ACC112 (cell line): Measurements from ENCODE around the gene CUEDC2.

ENCODE experiments used
- H2AFZ ChIP-seq: fragments of 200-600 bp; sonication (generic); one replicate; pipeline ENCODE4 v1.6.0; 2017; ENCODE audit warnings: antibody characterized with exemption, low read length; ENCODE audit not compliant: unreplicated experiment
- H3K27ac ChIP-seq: fragments of 200-600 bp; sonication (generic); 2 replicates; pipeline ENCODE4 v1.5.1; 2014; ENCODE audit warnings: low read depth, mild to moderate bottlenecking, antibody characterized with exemption, low read length, moderate library complexity
- H3K27me3 ChIP-seq: fragments of 200-600 bp; sonication (generic); 2 replicates; pipeline ENCODE4 v1.6.1; 2014; ENCODE audit warnings: mild to moderate bottlenecking, antibody characterized with exemption, low read length, moderate library complexity, mixed read lengths; ENCODE audit not compliant: insufficient read depth
- H3K36me3 ChIP-seq: fragments of 200-600 bp; sonication (generic); 2 replicates; pipeline ENCODE4 v1.6.1; 2016; ENCODE audit warnings: mild to moderate bottlenecking, antibody characterized with exemption, low read length, moderate library complexity, mixed read lengths; ENCODE audit not compliant: insufficient read depth
- H3K4me1 ChIP-seq: fragments of 200-600 bp; sonication (generic); one replicate; pipeline ENCODE4 v1.6.1; 2016; ENCODE audit warnings: low read length, mixed read lengths; ENCODE audit not compliant: insufficient read depth, unreplicated experiment, control insufficient read depth
- H3K4me3 ChIP-seq: fragments of 200-600 bp; sonication (generic); 2 replicates; pipeline ENCODE4 v1.5.1; 2014; ENCODE audit warnings: mild to moderate bottlenecking, low read depth, low read length
- H3K79me2 ChIP-seq: fragments of 200-600 bp; sonication (generic); one replicate; pipeline ENCODE4 v1.6.0; 2016; ENCODE audit warnings: low read length; ENCODE audit not compliant: control insufficient read depth, unreplicated experiment, insufficient read depth

CUEDC2 gene

GRCh38 chr10:102394079-102394800 is 38.1 kb downstream of the CUEDC2 start:
- Histone ChIP-seq H2AFZ (no peak overlapping the region), H3K27ac (peak overlapping the region; percentile 95), H3K36me3 (no peaks in the 10 kb centered on the region), H3K79me2 (peaks cover 10% of the 10 kb centered on the region), H3K4me3 (peak overlapping the region; percentile 95), H3K4me1 (peaks cover 13% of the 10 kb centered on the region), H3K27me3 (no peaks in the 10 kb centered on the region)

DNA sequence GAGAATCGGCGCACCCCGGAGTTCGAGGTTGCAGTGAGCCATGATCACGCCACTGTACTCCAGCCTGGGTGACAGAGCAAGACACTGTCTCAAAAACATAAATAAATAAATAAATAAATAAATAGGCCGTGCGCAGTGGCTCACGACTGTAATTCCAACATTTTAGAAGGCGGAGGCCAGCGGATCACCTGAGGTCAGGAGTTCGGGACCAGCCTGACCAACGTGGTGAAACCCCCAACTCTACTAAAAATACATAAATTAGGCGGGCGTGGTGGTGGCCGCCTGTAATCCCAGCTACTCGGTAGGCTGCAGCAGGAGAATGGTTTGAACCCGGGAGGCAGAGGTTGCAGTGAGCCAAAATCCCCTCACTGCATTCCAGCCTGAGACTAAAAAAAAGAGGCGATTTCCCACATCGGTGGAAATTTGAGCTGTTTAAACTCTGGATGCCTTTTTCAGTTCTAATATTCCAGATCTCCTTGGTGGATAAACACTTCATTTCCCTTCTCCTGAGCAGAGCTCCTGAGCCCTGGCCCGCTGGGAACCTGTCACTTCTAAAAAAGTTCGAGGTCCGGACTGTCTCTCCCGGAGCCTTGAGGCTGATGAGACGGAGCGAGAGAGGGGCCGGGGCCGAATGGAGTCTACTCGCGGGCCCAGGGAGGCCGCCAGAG is 38.8 kb downstream of the CUEDC2 start:
- Histone ChIP-seq H3K27me3 (no peaks in the 10 kb centered on the region), H3K79me2 (peaks cover 10% of the 10 kb centered on the region), H2AFZ (no peak overlapping the region), H3K4me1 (peaks cover 10% of the 10 kb centered on the region), H3K4me3 (peak overlapping the region; percentile 95), H3K36me3 (no peaks in the 10 kb centered on the region), H3K27ac (peak overlapping the region; percentile 95)

DNA sequence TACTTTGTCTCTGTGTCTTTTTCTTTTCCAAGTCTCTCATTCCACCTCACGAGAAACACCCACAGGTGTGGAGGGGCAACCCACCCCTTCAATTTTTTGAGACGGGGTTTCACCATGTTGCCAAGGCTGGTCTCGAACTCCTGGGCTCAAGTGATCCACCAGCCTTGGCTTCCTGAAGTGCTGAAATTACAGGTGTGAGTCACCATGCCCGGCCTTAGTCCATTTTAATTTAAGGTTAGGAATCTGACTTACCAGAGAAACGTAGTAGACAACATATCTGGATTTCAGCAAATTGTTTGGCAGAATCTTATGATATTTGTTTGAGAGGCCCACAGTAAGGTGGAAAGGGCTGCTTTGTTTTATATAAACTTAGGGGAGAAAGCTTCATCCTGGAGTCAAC is 40.1 kb downstream of the CUEDC2 start:
- H3K36me3 ChIP-seq, result no peaks in the 10 kb centered on the region
- H3K4me3 ChIP-seq, result no peak overlapping the region
- H3K27me3 ChIP-seq, result no peaks in the 10 kb centered on the region
- H3K27ac ChIP-seq, result no peak overlapping the region
- peaks cover 10% of the 10 kb centered on the region for H3K79me2 ChIP-seq
- no peak overlapping the region for H2AFZ ChIP-seq
- peaks cover 10% of the 10 kb centered on the region for H3K4me1 ChIP-seq

DNA sequence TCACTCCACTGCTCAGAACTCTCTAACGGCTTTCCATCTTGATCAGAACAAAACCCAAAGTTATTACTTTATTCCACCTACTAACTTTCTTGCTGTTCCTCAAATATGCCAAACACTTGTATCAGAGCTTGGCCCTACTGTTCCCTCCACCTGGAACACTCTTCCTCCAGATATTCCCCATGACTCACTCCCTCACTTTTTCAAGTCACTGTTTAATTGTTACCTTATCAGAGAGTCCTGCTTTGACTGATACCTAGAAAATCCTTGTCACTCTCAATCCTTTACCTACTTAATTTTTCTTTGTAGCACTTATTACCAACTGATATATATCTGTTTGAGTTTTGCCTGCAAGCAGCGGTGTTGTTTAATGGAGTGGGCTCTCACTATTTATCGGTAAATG is 42.5 kb downstream of the CUEDC2 start:
- H3K27me3 ChIP-seq, result no peaks in the 10 kb centered on the region
- H3K27ac ChIP-seq, result no peak overlapping the region
- H2AFZ ChIP-seq, result no peak overlapping the region
- no peaks in the 10 kb centered on the region for H3K4me1 ChIP-seq
- H3K4me3 ChIP-seq, result no peak overlapping the region
- no peaks in the 10 kb centered on the region for H3K79me2 ChIP-seq
- no peaks in the 10 kb centered on the region for H3K36me3 ChIP-seq

GRCh38 chr10:102384606-102385429 is 47.6 kb downstream of the CUEDC2 start:
- no peaks in the 10 kb centered on the region for H3K4me1 ChIP-seq
- no peak overlapping the region for H3K4me3 ChIP-seq
- no peaks in the 10 kb centered on the region for H3K79me2 ChIP-seq
- no peak overlapping the region for H3K27ac ChIP-seq
- H3K27me3 ChIP-seq, result no peaks in the 10 kb centered on the region
- H3K36me3 ChIP-seq, result peaks cover 12% of the 10 kb centered on the region; the same call in 1 of the 2 replicates
- no peak overlapping the region for H2AFZ ChIP-seq

DNA sequence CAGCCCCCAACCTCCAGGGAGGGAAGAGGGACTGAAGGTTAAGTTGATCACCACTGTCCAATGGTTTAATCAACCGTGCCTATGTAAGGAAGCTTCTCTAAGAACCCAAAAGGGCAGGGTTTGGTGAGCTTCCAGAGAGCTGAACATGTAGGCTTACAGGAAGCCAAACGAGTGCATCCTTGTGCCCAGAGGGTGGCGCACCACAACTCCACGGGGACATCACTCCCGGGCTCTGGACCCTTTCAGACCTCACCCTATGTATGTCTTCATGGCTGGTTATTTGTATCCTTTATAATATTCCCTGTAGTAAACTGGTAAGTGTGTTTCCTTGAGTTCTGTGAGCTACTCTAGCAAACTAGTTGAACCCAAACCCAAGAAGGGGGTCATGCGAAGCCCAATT is 48.3 kb downstream of the CUEDC2 start:
- Histone ChIP-seq H3K36me3 (peaks cover 12% of the 10 kb centered on the region; the same call in 1 of the 2 replicates), H3K27me3 (no peaks in the 10 kb centered on the region), H2AFZ (no peak overlapping the region), H3K79me2 (no peaks in the 10 kb centered on the region), H3K27ac (no peak overlapping the region), H3K4me1 (no peaks in the 10 kb centered on the region), H3K4me3 (no peak overlapping the region)

DNA sequence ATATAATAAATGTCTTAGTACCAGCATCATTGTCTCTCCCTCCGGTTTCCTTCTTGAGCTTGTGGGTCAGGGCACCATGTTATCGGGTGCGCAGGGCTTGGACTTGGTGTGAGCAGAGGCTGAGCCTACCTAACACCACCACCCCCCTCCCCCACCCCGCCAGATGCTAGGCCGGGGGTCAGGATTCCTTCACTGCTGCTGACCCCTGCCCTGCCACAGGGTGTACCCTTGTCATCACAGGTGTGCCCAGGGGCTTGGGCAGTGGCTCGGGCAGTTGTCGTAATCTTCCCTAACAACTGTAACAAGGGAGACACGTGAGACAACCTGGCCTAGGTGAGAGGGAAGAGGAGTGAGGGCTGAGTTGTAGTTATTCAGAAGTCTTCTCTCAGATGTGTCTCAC is 49.5 kb downstream of the CUEDC2 start:
- H3K4me1 ChIP-seq, result no peaks in the 10 kb centered on the region
- H3K36me3 ChIP-seq, result peaks cover 12% of the 10 kb centered on the region; the same call in 1 of the 2 replicates
- no peak overlapping the region for H3K4me3 ChIP-seq
- no peak overlapping the region for H3K27ac ChIP-seq
- no peak overlapping the region for H2AFZ ChIP-seq
- no peaks in the 10 kb centered on the region for H3K79me2 ChIP-seq
- no peaks in the 10 kb centered on the region for H3K27me3 ChIP-seq

DNA sequence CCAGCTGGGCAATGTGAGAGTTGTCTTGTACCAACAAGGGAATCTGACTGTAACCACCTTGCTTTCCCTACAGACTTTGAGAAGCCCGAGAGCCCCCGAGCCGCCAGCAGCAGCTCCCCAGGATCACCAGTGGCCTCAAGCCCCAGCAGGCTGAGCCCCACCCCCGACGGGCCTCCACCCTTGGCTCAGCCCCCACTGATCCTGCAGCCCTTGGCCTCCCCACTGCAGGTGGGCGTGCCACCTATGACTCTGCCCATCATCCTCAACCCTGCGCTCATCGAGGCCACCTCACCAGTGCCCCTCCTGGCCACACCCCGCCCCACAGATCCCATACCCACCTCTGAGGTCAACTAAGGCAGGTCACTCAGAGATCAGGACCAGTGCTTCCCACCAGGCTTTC is 50.4 kb downstream of the CUEDC2 start:
- no peak overlapping the region for H3K4me3 ChIP-seq
- peaks cover 12% of the 10 kb centered on the region; the same call in 1 of the 2 replicates for H3K36me3 ChIP-seq
- H3K4me1 ChIP-seq, result no peaks in the 10 kb centered on the region
- no peak overlapping the region for H3K27ac ChIP-seq
- no peak overlapping the region for H2AFZ ChIP-seq
- no peaks in the 10 kb centered on the region for H3K79me2 ChIP-seq
- no peaks in the 10 kb centered on the region for H3K27me3 ChIP-seq

DNA sequence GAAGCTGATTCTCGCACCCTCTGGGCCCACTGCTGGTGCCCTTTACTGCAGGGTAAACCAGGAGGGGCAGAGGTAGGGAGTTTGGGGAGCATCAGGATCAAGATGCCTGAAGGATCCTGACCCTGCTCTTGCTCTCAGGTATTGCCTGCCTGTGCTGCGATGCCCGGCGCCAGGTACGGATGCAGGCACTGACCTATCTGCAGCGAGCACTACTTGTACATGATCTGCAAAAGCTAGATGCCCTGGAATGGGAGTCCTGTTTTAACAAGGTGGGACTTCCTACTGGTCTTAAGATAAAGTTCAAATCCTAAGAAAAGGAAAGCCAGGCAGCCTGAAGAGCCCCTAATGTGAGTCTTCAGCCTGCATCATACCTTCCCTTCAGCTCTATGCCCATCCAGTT is 53.0 kb downstream of the CUEDC2 start:
- Histone ChIP-seq H3K27me3 (no peaks in the 10 kb centered on the region), H3K27ac (no peak overlapping the region), H3K36me3 (peaks cover 12% of the 10 kb centered on the region; the same call in 1 of the 2 replicates), H3K4me3 (no peak overlapping the region), H3K79me2 (no peaks in the 10 kb centered on the region), H3K4me1 (no peaks in the 10 kb centered on the region), H2AFZ (no peak overlapping the region)

GRCh38 chr10:102376901-102377300 is 55.5 kb downstream of the CUEDC2 start:
- no peak overlapping the region for H3K4me3 ChIP-seq
- H3K27me3 ChIP-seq, result no peaks in the 10 kb centered on the region
- H3K27ac ChIP-seq, result no peak overlapping the region
- no peaks in the 10 kb centered on the region for H3K4me1 ChIP-seq
- peaks cover 19% of the 10 kb centered on the region for H3K36me3 ChIP-seq
- H2AFZ ChIP-seq, result no peak overlapping the region
- no peaks in the 10 kb centered on the region for H3K79me2 ChIP-seq
